GM18508 (cell line): ENCODE results near the gene MRPL40.

ENCODE experiments used
- ATAC-seq: cut with Tn5 transposase; IDR thresholded peaks from one replicate; pipeline ENCODE4 v1.9.1; 2021; ENCODE audit warnings: moderate number of reproducible peaks; ENCODE audit not compliant: insufficient read depth, unreplicated experiment

The MRPL40 gene

DNA sequence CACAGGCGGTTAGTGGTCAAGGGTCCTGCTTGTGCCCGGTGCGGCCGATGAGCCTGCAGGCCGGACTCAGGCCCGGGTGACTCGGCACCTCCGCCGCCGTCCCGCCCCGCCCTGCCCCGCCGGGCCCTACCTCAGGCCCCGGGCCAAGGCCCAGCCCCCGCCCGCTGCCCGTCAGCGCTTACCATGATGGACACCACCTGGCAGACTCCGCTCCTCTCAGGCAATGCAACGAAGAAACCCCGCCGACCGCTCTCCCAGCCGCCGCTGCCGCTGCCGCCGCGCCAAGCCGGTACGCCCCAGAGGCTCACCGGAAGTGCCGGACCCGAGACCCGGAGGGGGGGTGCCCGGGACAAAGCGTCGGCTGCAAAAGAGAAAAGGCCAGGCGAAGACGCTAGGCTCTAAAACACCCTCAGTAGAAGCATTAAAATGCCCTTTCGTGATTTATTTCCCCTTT lies 46.6 kb downstream of the MRPL40 start, which contains the start of gene UFD1:
Gene UFD1, minus strand, starts transcription at position 293 of the 454 bp plus-strand sequence. Its CDS starts 108 bp downstream, at position 185.
- ATAC-seq, result peak; percentile 26

GRCh38 chr22:19479355-19480172 lies 47.2 kb downstream of the MRPL40 start, which contains the start of gene CDC45:
CDC45 (plus strand) TSS chr22:19479920; CDS start chr22:19479969, 49 bp downstream.
- ATAC-seq, result peak; percentile 53

DNA sequence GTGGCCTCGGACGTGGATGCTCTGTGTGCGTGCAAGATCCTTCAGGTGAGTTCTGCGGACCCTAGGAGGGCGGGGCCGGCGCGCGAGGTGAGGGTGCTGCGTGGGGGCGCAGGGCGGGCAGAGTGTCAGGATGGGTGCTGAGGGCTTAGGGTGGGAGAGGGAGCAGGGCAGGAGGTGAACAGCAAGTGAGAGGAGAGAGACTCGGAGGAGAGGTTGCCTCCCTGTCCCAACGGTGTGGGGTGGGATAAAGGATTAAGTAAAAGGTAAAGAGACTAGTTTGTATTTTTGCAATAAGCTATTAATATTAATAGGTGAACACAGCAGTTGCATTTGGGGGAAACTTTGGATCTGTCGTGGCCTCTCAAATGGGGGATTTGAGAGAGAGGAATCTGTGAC lies 47.8 kb downstream of the MRPL40 start:
- no peak for ATAC-seq

- no peak for ATAC-seq
Measured at GRCh38 chr22:19480789-19481188, 48.4 kb downstream of the MRPL40 start.

- ATAC-seq, result no peak
Measured at GRCh38 chr22:19482297-19482696, 50.0 kb downstream of the MRPL40 start.

- ATAC-seq, result no peak
Measured at GRCh38 chr22:19483481-19484244, 51.3 kb downstream of the MRPL40 start.
